GM04504 (cell line): ENCODE results near the gene CSTA.

Experiments used
- DNase-seq: peaks from one replicate; pipeline ENCODE4 v3.0.0-alpha.2; 2012; ENCODE audit warnings: low read depth

The CSTA gene

DNA sequence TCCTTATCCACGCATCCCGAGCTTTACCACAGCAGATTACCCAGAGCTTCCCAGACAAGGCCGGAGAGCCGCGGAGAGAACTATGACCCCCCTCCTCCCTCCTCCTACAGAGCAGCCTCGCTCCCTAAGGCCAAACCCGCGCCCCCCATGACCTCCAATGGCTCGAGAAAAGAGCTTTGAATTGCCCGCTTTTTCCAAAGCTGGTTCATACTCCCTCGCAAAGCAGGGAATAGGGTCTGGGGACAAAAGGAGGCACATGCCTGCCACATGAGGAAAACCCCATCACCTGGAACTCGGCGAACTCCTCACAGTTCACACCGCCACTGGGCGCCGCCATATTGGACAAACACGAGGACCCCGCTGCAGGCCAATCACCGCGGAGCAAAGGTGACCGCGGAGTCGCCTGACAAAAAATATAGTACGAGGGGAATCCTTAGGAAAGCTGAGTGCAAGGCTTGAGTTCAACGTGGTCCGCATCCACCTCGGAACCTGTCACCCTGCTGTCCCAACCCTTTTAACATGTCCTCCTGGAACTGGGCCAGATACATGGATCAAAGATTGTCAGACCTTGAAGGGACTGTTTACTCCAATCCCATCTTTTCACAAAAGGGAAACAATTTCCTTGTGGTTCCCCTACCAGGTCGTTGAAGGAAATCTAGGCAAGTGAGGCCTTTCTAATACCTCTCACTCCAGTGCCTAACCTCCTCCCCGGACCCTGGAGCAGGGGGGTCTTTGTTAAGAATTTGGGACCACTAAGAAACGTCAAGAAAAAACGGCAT lies 58.0 kb downstream of the CSTA start, which contains the start of gene MIX23:
Gene MIX23, minus strand, starts transcription at position 344 of the 779 bp plus-strand sequence. Its CDS starts 7 bp downstream, at position 337.
- peak; percentile 55 for DNase-seq

DNA sequence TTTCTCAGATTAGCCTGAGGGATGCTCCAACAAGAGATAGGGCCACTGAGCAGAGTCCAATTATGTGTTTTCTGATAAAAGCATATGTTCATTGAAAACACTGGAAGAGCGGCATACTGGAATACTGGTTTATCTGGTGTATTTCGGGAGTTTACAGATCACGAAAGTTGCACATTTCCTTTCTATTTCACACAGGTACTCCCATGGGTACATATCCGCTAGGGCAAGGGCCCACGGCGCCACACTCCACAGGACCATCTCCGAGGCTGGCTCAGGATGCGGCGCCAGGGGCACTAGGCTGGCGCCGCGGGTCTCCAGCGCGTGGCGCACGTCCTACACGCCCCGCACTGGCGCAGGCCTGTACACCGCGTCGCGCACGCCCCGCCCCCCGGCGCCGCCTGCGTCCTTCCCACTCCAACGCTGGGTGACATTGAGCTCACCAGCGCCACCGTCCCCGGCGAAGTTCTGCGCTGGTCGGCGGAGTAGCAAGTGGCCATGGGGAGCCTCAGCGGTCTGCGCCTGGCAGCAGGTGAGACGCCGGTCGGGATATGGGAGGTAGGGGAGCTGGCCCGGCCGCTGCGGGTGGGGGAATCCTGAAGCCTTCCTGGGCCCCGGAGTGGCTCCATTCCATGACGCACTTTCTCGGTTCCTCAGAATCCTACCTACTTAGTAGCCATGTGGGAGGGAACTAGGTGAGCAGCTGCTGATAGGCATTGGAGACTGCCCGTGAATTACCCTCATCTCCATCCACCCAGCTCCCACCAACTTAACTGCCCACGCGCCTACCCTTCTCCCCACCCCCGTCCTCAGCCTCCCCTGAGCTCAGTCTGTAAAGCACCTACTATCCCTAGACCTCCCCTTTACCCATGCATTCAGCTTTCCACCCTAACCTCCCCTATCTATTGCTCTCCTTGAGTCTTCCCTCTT lies 59.0 kb downstream of the CSTA start, which contains the start of gene FAM162A:
Gene FAM162A, plus strand, starts transcription at position 412 of the 927 bp plus-strand sequence. Its CDS starts 84 bp downstream, at position 496.
- peak; percentile 71 for DNase-seq

DNA sequence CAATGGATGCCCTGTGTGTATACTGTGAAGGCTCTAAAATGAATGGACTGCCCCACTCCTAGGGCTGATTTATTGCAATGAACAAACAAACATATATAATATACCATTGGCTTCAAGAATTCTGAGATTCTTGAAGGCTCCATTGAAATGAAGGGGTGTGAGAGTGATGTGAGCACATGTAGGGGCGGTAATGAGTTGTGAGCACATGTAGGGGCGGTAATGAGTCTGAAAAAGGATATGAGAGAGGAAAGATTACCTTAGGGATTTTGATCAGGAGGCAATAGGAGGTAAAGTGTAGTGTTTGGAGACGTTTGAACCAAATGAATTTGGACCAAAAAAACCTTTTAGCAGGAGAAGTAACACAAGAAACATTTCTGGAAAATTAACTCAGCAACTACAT lies 62.7 kb downstream of the CSTA start:
- no peak for DNase-seq

DNA sequence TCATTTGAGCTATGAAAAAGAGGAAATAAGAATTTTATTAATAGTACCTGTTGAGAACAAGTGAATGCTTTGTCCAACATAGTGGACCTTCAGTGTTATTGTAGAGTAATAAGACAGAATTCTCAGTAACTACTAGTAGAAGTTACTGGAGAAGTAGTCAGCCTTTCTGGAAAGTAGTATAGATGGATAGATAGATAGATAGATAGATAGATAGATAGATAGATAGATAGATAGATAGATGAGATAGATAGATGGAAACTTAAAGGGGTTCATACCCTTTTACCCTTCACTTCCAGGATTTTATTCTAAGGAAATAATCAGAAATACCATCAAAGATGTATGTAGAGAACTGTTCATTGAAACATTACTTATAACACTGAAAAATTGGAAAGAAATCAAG lies 64.1 kb downstream of the CSTA start:
- no peak for DNase-seq

DNA sequence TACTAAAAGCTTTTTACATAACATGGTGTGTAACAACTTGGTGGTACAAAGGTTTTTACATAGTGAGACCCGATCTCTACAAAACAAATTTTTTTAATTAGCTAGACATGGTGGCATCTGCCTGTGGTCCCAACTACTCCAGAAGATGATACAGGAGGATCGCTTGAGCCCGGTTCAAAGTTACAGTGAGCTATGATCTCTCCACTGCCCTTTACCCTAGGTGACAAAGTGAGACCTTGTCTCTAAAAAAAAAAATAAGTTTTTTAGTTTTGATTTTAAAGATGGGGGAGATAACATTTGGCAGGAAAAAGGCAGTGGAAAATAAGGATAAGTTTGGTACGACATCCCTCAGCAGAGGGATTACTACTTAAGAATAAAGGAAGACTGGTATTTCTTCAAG lies 64.8 kb downstream of the CSTA start:
- DNase-seq, result no peak

DNA sequence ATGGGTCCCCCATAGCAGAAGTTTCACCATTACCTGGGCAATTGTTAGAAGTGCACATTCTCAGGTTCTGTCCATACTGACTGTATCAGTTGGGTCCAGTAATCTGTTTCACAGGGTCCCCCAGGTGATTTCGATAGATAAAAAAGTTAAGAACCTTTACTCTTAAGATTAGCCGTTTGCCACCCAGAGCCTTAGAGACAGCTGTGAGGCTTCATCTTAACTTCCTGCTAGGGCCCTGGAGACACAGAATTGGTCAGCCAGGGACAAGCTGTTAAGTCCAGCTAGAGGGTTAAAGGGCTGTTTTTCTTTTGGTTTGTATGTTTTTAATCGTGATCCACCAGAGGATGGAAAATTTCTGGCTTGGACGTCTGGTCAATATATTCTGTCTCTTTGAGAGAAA lies 65.6 kb downstream of the CSTA start:
- DNase-seq, result no peak
